ENCODE results near the gene NALF2.

DNA sequence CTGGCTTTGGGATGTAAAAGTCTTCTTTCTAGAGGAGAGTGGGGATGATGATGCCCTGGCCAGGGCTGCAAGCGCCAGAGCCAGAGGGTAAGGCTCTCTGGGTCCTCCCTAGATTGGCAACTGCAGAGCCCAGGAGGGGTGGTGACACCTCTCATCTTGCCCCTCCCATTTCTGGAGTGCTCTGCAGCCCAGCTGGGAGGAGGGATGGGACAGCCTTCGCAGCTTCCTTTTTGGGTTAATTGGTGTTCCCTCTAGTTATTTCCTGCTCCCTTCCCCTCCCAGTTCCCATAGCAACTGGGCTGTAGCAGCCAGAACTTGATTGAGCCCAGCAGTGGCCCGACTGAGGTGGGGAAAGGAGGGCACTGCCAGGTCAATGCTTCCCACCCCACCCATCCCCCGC, 19.2 kb downstream of the NALF2 start:
- TF ChIP-seq, protein P1, sequence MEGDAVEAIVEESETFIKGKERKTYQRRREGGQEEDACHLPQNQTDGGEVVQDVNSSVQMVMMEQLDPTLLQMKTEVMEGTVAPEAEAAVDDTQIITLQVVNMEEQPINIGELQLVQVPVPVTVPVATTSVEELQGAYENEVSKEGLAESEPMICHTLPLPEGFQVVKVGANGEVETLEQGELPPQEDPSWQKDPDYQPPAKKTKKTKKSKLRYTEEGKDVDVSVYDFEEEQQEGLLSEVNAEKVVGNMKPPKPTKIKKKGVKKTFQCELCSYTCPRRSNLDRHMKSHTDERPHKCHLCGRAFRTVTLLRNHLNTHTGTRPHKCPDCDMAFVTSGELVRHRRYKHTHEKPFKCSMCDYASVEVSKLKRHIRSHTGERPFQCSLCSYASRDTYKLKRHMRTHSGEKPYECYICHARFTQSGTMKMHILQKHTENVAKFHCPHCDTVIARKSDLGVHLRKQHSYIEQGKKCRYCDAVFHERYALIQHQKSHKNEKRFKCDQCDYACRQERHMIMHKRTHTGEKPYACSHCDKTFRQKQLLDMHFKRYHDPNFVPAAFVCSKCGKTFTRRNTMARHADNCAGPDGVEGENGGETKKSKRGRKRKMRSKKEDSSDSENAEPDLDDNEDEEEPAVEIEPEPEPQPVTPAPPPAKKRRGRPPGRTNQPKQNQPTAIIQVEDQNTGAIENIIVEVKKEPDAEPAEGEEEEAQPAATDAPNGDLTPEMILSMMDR (IDR thresholded peaks at IDR 0.05 in 8 of 11, conservative IDR thresholded peaks at IDR 0.05 in 3 of 11), result no peak
- TF ChIP-seq POLR2A (IDR thresholded peaks at IDR 0.05), result no peak

All from spleen (tissue), 7 donors.